HepG2 (cell line): ENCODE data around the gene CMTM3.
"Not testable (repeated sequence)": the region's sequence is repeated elsewhere in the genome, so short reads cannot be mapped to it uniquely, and the experiment has no call there.

ENCODE experiments used
- FOXP1 ChIP-seq, 2 experiments: fragments of 450-650 bp in 1 of 2; IDR thresholded peaks; 2 replicates each; pipeline ENCODE4 v1.6.1; 2017 to 2018; ENCODE audit warnings: antibody characterized with exemption in 1 of 2
- PPARG ChIP-seq: conservative IDR thresholded peaks from 2 replicates; pipeline ENCODE4 v1.6.1; 2016; ENCODE audit warnings: missing biosample characterization, missing genetic modification reagents
- ZNF484 ChIP-seq: sonication (generic); formaldehyde crosslinking; IDR thresholded peaks from 2 replicates; pipeline ENCODE4 v1.5.1; 2020; ENCODE audit warnings: mild to moderate bottlenecking, low read depth, missing genetic modification reagents, borderline replicate concordance
- ZNF549 ChIP-seq: sonication (generic); formaldehyde crosslinking; IDR thresholded peaks from 2 replicates; pipeline ENCODE4 v1.5.0; 2020; ENCODE audit warnings: missing genetic modification reagents
- ZNF780A ChIP-seq: sonication (generic); formaldehyde crosslinking; IDR thresholded peaks from 2 replicates; pipeline ENCODE4 v1.8.0; 2022; ENCODE audit warnings: mild to moderate bottlenecking, missing genetic modification reagents, moderate library complexity

GRCh38 chr16:66627611-66628378 is 23.3 kb downstream of the CMTM3 start:
- not testable (repeated sequence) for TF ChIP-seq ZNF549 (CRISPR knock-in tag); ZNF484 (CRISPR knock-in tag); FOXP1 (IDR thresholded peaks at IDR 0.05); FOXP1 (CRISPR knock-in tag; IDR thresholded peaks at IDR 0.05); PPARG (CRISPR knock-in tag); ZNF780A (CRISPR knock-in tag)
